Transverse colon (tissue), 4 donors: ENCODE data around the gene SLC38A6.

Experiments
- POLR2A ChIP-seq: fragments of 450-650 bp; IDR thresholded peaks from one replicate; pipeline ENCODE4 v1.6.1; 2016; ENCODE audit warnings: antibody characterized with exemption, mild to moderate bottlenecking, moderate library complexity
- POLR2AphosphoS5 ChIP-seq, 3 donors: sonication (generic); formaldehyde crosslinking; IDR thresholded peaks; one replicate each; pipeline ENCODE4 v1.6.1; 2016; ENCODE audit warnings: antibody characterized with exemption in 3 of 3
- TF ChIP-seq, protein P1 (sequence below), 5 experiments: fragments of 200-600 bp in 3 of 5; fragments of 450-650 bp in 2 of 5; sonication (generic) in 3 of 5; IDR thresholded peaks; 1 replicate in 2 of 5; 2 replicates in 3 of 5; pipeline ENCODE4 v1.5.1; 2016 to 2017; ENCODE audit warnings: antibody characterized with exemption in 5 of 5, inconsistent platforms in 3 of 5, mild to moderate bottlenecking in 2 of 5, moderate library complexity in 1 of 5

GRCh38 chr14:61077437-61077836, 96.4 kb downstream of the SLC38A6 start:
- TF ChIP-seq, protein P1, sequence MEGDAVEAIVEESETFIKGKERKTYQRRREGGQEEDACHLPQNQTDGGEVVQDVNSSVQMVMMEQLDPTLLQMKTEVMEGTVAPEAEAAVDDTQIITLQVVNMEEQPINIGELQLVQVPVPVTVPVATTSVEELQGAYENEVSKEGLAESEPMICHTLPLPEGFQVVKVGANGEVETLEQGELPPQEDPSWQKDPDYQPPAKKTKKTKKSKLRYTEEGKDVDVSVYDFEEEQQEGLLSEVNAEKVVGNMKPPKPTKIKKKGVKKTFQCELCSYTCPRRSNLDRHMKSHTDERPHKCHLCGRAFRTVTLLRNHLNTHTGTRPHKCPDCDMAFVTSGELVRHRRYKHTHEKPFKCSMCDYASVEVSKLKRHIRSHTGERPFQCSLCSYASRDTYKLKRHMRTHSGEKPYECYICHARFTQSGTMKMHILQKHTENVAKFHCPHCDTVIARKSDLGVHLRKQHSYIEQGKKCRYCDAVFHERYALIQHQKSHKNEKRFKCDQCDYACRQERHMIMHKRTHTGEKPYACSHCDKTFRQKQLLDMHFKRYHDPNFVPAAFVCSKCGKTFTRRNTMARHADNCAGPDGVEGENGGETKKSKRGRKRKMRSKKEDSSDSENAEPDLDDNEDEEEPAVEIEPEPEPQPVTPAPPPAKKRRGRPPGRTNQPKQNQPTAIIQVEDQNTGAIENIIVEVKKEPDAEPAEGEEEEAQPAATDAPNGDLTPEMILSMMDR (IDR thresholded peaks at IDR 0.05) = no peak
- TF ChIP-seq POLR2AphosphoS5 (IDR thresholded peaks at IDR 0.05) = no peak
- no peak for TF ChIP-seq POLR2A
